Measurements from ENCODE around the gene TRAPPC10.

The TRAPPC10 gene

GRCh38 chr21:43988506-43989230, 23.4 kb upstream of the TRAPPC10 start:
- no peak for TF ChIP-seq CTCF (IDR thresholded peaks at IDR 0.05; ENCODE audit: low read depth, low read length, poor library complexity, severe bottlenecking)
- no peak for TF ChIP-seq EZH2phosphoT487 (IDR thresholded peaks at IDR 0.05; ENCODE audit: borderline replicate concordance, low read length)
- Histone ChIP-seq H3K4me1 (ENCODE audit: control insufficient read depth, low read length) (no peaks in the 10 kb centered on the region), H3K36me3 (ENCODE audit: control insufficient read depth, low read length) (no peaks in the 10 kb centered on the region), H3K79me2 (ENCODE audit: control insufficient read depth, low read length) (no peaks in the 10 kb centered on the region), H4K20me1 (ENCODE audit: control insufficient read depth, insufficient read depth, low read depth, low read length) (no peaks in the 10 kb centered on the region), H3K27me3 (ENCODE audit: control insufficient read depth, low read length) (no peaks in the 10 kb centered on the region), H3K27ac (ENCODE audit: low read depth, low read length) (no peak overlapping the region), H3F3A (ENCODE audit: control insufficient read depth, insufficient read depth) (no peaks in the 10 kb centered on the region), H3K9me3 (ENCODE audit: control insufficient read depth, insufficient read depth, low read length) (no peaks in the 10 kb centered on the region), H3K4me2 (ENCODE audit: low read length) (no peak overlapping the region), H3K4me3 (ENCODE audit: low read length) (no peak overlapping the region), H3K9me2 (replicated peaks; ENCODE audit: control insufficient read depth, low read length) (no peaks in the 10 kb centered on the region)

- Histone ChIP-seq H3K4me2 (ENCODE audit: low read length) (no peak overlapping the region), H3K4me1 (ENCODE audit: control insufficient read depth, low read length) (no peaks in the 10 kb centered on the region), H3F3A (ENCODE audit: control insufficient read depth, insufficient read depth) (no peaks in the 10 kb centered on the region), H3K79me2 (ENCODE audit: control insufficient read depth, low read length) (no peaks in the 10 kb centered on the region), H3K9me3 (ENCODE audit: control insufficient read depth, insufficient read depth, low read length) (no peaks in the 10 kb centered on the region), H3K27me3 (ENCODE audit: control insufficient read depth, low read length) (no peaks in the 10 kb centered on the region), H3K4me3 (ENCODE audit: low read length) (no peak overlapping the region), H4K20me1 (ENCODE audit: control insufficient read depth, insufficient read depth, low read depth, low read length) (no peaks in the 10 kb centered on the region), H3K36me3 (ENCODE audit: control insufficient read depth, low read length) (no peaks in the 10 kb centered on the region), H3K27ac (ENCODE audit: low read depth, low read length) (no peak overlapping the region), H3K9me2 (replicated peaks; ENCODE audit: control insufficient read depth, low read length) (no peaks in the 10 kb centered on the region)
- TF ChIP-seq CTCF (IDR thresholded peaks at IDR 0.05; ENCODE audit: low read depth, low read length, poor library complexity, severe bottlenecking) (no peak), EZH2phosphoT487 (IDR thresholded peaks at IDR 0.05; ENCODE audit: borderline replicate concordance, low read length) (no peak)
These were observed 22.7 kb upstream of the TRAPPC10 start for GRCh38 chr21:43989401-43989800.

GRCh38 chr21:43991447-43991991, 20.6 kb upstream of the TRAPPC10 start:
- Histone ChIP-seq H3K4me1 (ENCODE audit: control insufficient read depth, low read length) (no peaks in the 10 kb centered on the region), H3K4me3 (ENCODE audit: low read length) (no peak overlapping the region), H3K79me2 (ENCODE audit: control insufficient read depth, low read length) (no peaks in the 10 kb centered on the region), H3K9me3 (ENCODE audit: control insufficient read depth, insufficient read depth, low read length) (no peaks in the 10 kb centered on the region), H3K27ac (ENCODE audit: low read depth, low read length) (no peak overlapping the region), H3K27me3 (ENCODE audit: control insufficient read depth, low read length) (no peaks in the 10 kb centered on the region), H3K36me3 (ENCODE audit: control insufficient read depth, low read length) (no peaks in the 10 kb centered on the region), H3K9me2 (replicated peaks; ENCODE audit: control insufficient read depth, low read length) (no peaks in the 10 kb centered on the region), H4K20me1 (ENCODE audit: control insufficient read depth, insufficient read depth, low read depth, low read length) (no peaks in the 10 kb centered on the region), H3K4me2 (ENCODE audit: low read length) (no peak overlapping the region), H3F3A (ENCODE audit: control insufficient read depth, insufficient read depth) (no peaks in the 10 kb centered on the region)
- TF ChIP-seq EZH2phosphoT487 (IDR thresholded peaks at IDR 0.05; ENCODE audit: borderline replicate concordance, low read length) (no peak), CTCF (IDR thresholded peaks at IDR 0.05; ENCODE audit: low read depth, low read length, poor library complexity, severe bottlenecking) (no peak)
